ENCODE results near the gene WDPCP. TPM values are rescaled to one million over a fixed set of nuclear protein-coding genes. Genes with fewer than 3 reads are reported as not detected.

The WDPCP gene
- total and polyA plus RNA-seq, 4 donors, result 1.1 to 7.6 (median 2.7) TPM

- no peaks in the 10 kb centered on the region for H3K9me3 ChIP-seq (ENCODE audit: control insufficient read depth in 4 of 4, low read length in 3 of 4)
- DNase-seq (ENCODE audit: low spot score), result no peak
- H3K4me1 ChIP-seq (ENCODE audit: control insufficient read depth in 4 of 4, insufficient read depth in 4 of 4, low read length in 3 of 4), result no peaks in the 10 kb centered on the region
- H3K36me3 ChIP-seq (ENCODE audit: control insufficient read depth in 4 of 4, insufficient read depth in 3 of 4, low read depth in 1 of 4, low read length in 3 of 4), result no peaks in the 10 kb centered on the region
- no peak overlapping the region for H3K9ac ChIP-seq (ENCODE audit: low read depth in 1 of 2, low read length in 2 of 2)
- no peak overlapping the region for H3K27ac ChIP-seq (ENCODE audit: low read depth in 1 of 2, low read length in 2 of 2)
- TF ChIP-seq TAF1 (conservative IDR thresholded peaks at IDR 0.05), result no peak
- no peak for TF ChIP-seq RXRA (IDR thresholded peaks at IDR 0.05)
- no peak for TF ChIP-seq RAD21 (IDR thresholded peaks at IDR 0.05)
- no peak for TF ChIP-seq YY1 (IDR thresholded peaks at IDR 0.05)
- TF ChIP-seq HNF4A (conservative IDR thresholded peaks at IDR 0.05), result no peak
- TF ChIP-seq NR2F2 (IDR thresholded peaks at IDR 0.05), result no peak
- no peak for TF ChIP-seq ATF3 (IDR thresholded peaks at IDR 0.05)
- no peak for TF ChIP-seq FOXA2 (IDR thresholded peaks at IDR 0.05)
- no peak for TF ChIP-seq JUND (IDR thresholded peaks at IDR 0.05)
- no peak for TF ChIP-seq REST (IDR thresholded peaks at IDR 0.05)
- no peak overlapping the region for H3K4me3 ChIP-seq (ENCODE audit: low read depth in 1 of 3, low read length in 3 of 3)
- no peaks in the 10 kb centered on the region for H3K27me3 ChIP-seq (ENCODE audit: control insufficient read depth in 4 of 4, insufficient read depth in 4 of 4, low read length in 3 of 4)
Observed at GRCh38 chr2:63436488-63436887, 151.8 kb downstream of the WDPCP start.

- Histone ChIP-seq H3K9me3 (ENCODE audit: control insufficient read depth in 4 of 4, low read length in 3 of 4) (no peaks in the 10 kb centered on the region), H3K4me1 (ENCODE audit: control insufficient read depth in 4 of 4, insufficient read depth in 4 of 4, low read length in 3 of 4) (no peaks in the 10 kb centered on the region), H3K27me3 (ENCODE audit: control insufficient read depth in 4 of 4, insufficient read depth in 4 of 4, low read length in 3 of 4) (no peaks in the 10 kb centered on the region), H3K9ac (ENCODE audit: low read depth in 1 of 2, low read length in 2 of 2) (no peak overlapping the region), H3K36me3 (ENCODE audit: control insufficient read depth in 4 of 4, insufficient read depth in 3 of 4, low read depth in 1 of 4, low read length in 3 of 4) (no peaks in the 10 kb centered on the region), H3K4me3 (ENCODE audit: low read depth in 1 of 3, low read length in 3 of 3) (no peak overlapping the region), H3K27ac (ENCODE audit: low read depth in 1 of 2, low read length in 2 of 2) (no peak overlapping the region)
- 76% methylated on average over 1 of the region's 1 CpG for WGBS
- no peak for TF ChIP-seq HNF4G (IDR thresholded peaks at IDR 0.05)
- TF ChIP-seq CTCF (IDR thresholded peaks at IDR 0.05; ENCODE audit: low read depth, low read length, missing input control), result no peak
- no peak for TF ChIP-seq SP1 (IDR thresholded peaks at IDR 0.05)
- no peak for TF ChIP-seq JUND (IDR thresholded peaks at IDR 0.05)
- no peak for TF ChIP-seq HNF4A (conservative IDR thresholded peaks at IDR 0.05)
- no peak for TF ChIP-seq NR2F2 (IDR thresholded peaks at IDR 0.05)
- TF ChIP-seq TAF1 (conservative IDR thresholded peaks at IDR 0.05), result no peak
- no peak for TF ChIP-seq REST (IDR thresholded peaks at IDR 0.05)
- TF ChIP-seq MAX (IDR thresholded peaks at IDR 0.05), result no peak
- TF ChIP-seq GABPA (IDR thresholded peaks at IDR 0.05 in 1 of 2, conservative IDR thresholded peaks at IDR 0.05 in 1 of 2), result no peak
- TF ChIP-seq EGR1 (IDR thresholded peaks at IDR 0.05; ENCODE audit: low read depth in 2 of 2), result no peak
- TF ChIP-seq YY1 (IDR thresholded peaks at IDR 0.05), result no peak
- no peak for TF ChIP-seq ATF3 (IDR thresholded peaks at IDR 0.05)
- no peak for TF ChIP-seq RAD21 (IDR thresholded peaks at IDR 0.05)
- TF ChIP-seq FOXA1 (IDR thresholded peaks at IDR 0.05), result no peak
- no peak for TF ChIP-seq RXRA (IDR thresholded peaks at IDR 0.05)
- no peak for DNase-seq (ENCODE audit: low spot score)
Observed at GRCh38 chr2:63435070-63435469, 153.2 kb downstream of the WDPCP start.
